Measurements from ENCODE around the gene CYB561D2.

The CYB561D2 gene

GRCh38 chr3:50342813-50343633, 7.6 kb upstream of the CYB561D2 start:
- FAIRE-seq = no peak

- no peak for FAIRE-seq
These were observed 5.7 kb upstream of the CYB561D2 start for GRCh38 chr3:50345008-50345407.

GRCh38 chr3:50345586-50346234, 5.0 kb upstream of the CYB561D2 start, which contains the start of gene ZMYND10:
ZMYND10 (minus strand) TSS chr3:50345732; CDS start chr3:50345579, 153 bp downstream.
- no peak for FAIRE-seq

- FAIRE-seq = peak; percentile 91
These were observed 3.4 kb upstream of the CYB561D2 start for GRCh38 chr3:50347187-50347813.

DNA sequence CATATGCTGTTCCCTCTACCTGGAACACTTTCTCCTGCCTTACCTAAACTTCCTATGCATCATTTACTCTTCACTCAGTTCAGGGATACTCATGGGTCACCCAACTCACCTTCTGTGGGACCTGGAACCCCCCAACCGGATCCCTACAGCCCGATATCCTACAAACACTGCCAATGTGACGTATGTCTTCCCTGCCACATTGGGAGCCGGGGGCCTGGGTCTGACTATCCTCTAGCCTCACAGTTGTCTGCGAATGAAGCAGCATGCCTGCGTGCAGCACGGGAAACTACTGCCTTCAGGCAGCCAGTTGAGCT, 492 bp upstream of the CYB561D2 start:
- FAIRE-seq = no peak

DNA sequence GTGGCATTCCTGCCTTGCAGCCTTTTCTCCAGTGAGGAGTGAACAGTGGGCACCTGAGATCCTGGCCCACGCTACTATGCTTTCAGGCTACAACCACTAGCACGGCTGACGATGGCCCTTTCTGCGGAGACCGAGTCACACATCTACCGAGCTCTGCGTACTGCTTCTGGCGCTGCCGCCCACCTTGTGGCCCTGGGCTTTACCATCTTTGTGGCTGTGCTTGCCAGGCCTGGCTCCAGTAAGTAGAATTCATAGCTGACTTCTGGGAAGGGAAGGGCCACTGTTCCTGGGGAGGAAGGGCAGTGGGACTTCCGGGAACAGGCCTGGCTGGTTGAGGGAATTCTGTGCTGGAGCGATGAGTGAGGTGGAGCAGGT, 648 bp downstream of the CYB561D2 start:
- FAIRE-seq = no peak

GRCh38 chr3:50352781-50353180, 2.1 kb downstream of the CYB561D2 start:
- no peak for FAIRE-seq

GRCh38 chr3:50353245-50354004, 2.8 kb downstream of the CYB561D2 start:
- FAIRE-seq = no peak

GRCh38 chr3:50354186-50354764, 3.6 kb downstream of the CYB561D2 start:
- no peak for FAIRE-seq

DNA sequence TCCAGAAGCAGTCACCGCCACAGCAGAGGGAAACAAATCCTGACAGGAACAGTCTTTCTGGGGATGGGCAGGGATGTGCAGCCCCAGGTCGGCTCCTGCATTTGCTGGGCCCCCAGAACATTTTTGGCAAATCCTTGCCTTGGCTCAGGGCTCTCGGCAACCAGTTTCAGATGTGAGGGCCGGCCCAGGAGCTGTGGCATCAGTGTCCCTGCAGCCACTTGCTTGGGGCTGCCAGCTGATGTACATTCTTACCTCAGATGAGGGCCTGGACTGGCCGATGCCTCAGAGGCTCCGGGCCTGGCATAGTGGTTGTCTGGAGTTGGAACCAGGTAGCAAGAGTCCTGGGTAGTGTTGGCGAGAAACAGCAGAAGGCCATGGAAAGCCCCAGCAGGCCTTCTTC, 4.2 kb downstream of the CYB561D2 start:
- no peak for FAIRE-seq

GRCh38 chr3:50355829-50356552, 5.3 kb downstream of the CYB561D2 start:
- FAIRE-seq = no peak

- FAIRE-seq = no peak
These were observed 5.9 kb downstream of the CYB561D2 start for GRCh38 chr3:50356553-50356952.

DNA sequence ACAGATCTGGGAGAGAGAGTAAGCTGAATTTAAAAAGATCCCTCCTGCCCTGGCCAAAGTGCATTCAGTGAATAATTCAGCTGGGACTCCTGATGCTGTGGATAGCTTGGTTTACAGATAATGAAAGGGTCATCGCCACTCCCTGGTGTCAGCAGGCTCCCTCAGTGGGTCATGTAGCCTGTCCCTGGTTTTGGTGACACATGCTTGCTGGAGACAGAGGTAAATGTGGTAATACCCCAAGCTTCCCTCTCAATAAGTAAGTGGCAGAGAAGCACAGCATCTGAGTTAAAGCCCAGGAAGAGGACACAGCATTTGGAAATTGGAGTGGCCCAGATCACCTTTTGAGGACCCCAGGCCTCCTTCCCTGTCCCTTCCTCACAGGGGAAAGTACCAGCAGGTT, 6.8 kb downstream of the CYB561D2 start:
- FAIRE-seq = no peak

DNA sequence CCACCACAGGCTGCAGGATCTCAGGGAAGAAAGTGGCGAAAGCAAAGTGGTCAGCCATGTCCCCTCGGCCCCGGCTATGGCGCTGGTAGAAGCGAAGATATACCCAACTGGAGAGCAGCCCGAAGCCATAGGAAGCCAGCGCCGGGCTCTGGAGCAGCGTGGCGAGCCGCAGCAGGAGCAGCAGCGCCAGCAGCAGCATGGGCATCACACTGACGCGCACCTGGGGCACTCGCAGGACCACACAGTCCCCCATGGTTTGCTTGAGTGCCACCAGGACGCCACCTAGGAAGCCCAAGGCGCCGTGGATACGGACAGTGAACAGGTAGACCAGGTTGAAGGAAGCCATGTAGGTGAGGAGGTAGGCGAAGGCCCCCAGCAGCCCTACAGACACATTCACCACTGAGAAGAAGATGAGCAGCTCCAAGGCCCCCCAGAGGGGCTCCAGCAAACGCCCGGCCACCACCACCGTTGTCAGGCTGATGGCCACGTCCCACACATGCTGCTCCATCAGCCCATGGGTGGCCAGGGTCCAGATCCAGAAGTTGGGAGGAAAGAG, 7.8 kb downstream of the CYB561D2 start:
- FAIRE-seq = no peak

DNA sequence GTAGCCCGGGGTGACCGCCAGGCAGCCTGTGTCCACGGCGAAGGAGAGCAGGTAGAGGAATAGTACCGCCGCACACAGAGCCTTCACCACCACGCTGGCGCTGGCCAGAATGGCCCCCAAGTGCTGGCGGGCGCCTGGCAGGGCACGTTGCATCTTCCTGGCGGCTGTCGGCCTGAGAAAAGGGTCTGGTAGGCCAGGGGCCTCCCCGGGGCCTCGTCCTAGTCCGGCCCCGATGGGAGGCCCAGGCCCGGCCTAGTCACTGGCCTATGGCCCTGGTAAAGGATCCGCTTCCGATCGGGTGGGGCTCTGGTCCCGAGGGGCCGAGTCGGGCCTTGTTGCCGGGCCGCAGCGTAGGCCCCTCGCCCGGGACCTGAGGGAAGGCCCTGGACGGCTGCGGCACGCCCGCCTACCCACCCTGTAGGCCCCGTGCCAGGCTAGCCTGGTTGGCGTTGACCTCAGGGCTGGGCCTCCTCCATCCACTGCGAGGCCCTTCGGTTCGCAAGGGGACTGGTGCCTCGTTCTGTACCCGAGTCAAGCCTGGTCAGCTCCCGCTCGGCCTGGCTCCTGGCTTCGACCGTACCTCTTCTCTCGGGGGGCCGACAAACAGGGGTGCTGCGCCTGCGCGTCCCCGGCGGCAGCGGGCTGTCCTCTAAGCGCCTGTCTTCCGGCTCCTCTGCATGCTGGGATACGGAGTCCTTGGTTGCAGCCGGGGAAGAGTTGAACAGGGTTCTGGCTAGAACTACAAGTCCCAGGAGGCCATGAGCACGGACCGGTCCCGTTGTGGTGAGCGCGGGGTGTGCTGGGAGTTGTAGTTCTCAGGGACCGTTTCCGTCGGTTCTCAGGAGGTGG, 8.5 kb downstream of the CYB561D2 start, which contains the start of gene TMEM115:
TSS of gene TMEM115 (minus strand) at position 611 of the 849 bp plus-strand sequence. CDS start at position 153, 458 bp downstream.
- peak; percentile 98 for FAIRE-seq

DNA sequence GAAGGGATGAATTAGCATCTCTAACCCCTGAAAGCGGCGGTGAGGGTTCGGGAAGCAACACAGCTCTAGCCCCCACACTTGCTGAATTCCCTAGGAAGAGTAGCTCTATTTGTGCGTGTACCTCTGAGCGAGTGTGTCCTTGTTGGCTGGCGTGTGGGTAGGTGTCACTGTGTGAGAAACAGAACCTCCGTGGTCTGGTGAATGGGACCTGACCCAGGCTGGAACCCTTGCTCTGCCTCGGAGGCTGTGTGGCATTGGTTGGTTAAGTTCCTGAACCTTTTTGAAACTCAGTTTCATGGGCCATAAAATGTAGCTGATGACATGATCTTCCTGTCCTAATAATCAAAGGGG, 9.1 kb downstream of the CYB561D2 start:
- no peak for FAIRE-seq

DNA sequence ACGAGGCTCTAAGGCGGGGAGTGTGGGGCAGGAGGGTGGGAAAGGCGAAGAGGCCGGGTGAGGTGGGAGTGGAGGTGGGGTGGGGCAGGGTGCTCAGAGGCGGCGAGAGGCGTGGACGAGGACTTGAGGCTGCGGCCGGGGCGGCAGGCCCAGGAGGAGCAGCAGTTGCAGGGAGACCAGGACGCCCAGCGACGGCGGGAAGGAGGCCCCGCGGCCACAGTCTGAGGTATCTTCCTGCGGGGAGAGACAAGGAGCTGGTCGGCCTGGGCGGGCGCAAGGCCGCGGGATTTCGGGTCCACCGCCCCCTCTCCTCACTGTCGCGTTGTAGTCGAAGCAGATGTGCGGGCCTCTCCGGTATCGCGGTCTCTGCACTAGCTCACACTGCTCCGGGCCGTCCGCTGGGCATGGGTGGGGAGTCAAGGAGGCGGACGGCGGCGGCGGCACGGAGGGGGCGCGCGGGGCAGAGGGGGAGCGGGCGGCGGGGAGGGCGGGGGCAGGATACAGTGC, 14.0 kb downstream of the CYB561D2 start:
- FAIRE-seq = no peak

DNA sequence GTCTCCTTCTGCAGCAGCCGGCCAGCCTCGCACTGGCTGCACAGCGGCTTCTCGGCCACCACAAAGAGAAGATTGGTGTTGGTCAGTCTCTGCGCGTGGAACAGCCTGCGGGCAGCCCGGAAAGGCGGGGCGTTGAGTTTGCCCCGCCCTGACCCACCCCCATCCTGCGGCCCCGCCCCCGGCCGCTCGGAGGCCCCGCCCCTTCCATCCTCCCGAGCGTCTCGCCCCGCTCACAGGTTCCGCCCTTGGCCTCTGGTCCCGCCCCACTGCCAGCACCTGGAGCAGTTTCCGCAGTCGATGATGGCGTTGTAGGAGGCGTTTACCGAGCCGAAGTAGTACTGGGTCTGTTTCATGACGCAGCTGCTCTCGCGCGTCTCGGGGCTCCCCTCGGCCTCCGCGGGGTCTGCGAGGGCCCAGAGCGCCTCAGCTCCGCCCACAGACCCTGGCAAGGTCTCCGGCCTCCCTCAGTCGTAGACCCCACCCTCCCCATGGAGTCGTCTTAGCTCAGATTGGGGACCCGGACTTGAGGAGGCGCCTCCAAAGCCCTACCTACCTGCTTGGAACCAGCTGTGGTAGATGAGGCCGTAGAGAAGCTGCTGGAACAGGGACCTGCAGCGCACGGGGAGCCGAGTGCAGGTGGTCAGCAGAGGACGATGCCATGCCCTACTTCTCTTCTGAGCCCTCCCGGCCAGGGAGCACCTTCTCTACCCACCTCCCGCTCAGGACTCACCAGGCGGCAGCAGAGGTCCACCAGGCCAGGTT, 14.6 kb downstream of the CYB561D2 start:
- no peak for FAIRE-seq

DNA sequence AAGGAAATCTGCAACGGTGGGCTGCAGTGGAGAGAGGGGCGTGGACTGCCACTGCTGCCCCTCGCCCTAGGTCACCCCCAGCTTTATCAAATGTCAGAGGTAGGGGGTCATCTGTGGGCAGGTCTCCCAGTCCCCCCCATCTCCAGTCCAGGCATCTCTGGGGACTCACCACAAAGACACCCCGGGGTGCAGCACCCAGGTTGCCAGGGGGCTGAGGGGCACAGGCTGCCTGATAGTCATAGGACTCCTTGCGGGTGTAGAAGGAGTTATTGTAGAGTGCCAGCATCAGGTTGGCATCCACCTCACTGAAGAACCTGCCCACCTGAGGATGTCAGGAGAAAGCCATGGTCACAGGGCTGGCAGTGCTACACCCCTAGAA, 15.2 kb downstream of the CYB561D2 start:
- FAIRE-seq = no peak
